ENCODE measurements around the gene MAGED4.
"Not testable (repeated sequence)": the region's sequence is repeated elsewhere in the genome, so short reads cannot be mapped to it uniquely, and the experiment has no call there.

Gene MAGED4

DNA sequence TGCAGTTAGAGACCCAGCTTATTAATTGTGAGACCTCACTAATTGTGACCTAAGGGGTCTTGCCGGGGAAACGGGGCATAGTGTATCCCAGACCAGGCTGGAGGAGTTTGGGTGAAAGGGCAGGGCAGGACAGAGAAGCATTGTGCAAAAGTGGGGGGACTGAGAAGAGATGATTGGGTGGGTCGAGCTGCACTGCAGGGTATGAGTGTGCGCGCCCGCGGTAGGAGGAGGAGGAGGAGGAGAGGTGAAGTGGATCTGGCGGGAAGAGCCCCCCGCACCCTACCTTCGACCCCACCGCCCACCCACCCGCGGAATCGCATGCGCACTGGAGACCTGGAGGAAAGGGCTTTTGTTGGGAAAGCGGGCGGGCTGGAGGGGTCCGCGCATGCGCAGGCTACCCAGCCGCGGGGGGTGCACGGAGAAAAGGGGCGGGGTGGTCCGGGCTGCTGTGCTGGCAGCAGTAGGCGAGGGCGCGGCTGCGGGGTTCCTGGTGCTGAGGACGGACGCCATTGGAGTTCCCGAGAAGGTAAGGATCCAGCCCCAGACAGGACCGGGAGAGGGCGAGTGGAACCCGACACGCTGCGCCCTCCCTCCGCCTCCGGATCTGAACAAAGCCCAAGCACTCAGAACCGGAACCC is at the start of gene MAGED4:
Gene MAGED4 (plus strand): TSS at position 449 of the 638 bp plus-strand sequence. CDS start 1,035 bp downstream, outside the sequence.
- not testable (repeated sequence) for TF ChIP-seq GATA2, GATA3 (IDR thresholded peaks at IDR 0.05; ENCODE audit: low read depth, low read length)

DNA sequence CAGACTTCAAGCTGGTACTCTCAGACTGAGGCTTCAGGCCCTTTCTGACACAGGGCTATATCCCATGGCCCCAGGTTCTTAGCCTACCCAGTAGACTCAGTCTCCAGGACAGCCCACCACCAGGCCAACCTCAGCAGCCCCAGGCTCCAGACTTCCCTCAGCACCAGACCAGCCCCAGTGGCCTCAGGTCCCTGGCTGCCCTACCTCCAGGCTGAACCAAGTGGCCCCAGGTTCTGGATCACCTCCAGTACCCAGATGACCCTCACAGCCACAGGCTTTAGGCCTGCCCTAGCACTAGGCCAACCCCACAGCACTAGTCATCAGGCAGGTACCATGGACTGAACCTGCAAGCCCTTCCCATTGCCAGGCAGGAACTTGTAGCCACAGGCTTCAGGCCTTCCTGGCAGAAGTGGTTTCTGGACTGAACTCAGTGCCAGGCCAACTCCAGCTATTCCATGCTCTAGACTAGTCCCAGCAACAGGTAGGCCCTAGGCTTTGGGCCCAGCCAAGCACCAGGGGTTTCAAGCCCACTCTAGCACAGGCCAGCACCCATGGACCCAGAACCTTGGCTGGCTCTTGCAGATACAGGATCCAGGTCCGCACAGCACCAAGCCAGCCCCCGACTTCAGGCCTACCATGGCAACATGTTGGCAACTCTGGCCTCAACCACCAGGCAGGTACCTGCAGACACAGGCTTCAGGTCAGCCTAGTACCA is 45.7 kb upstream of the MAGED4 start:
- TF ChIP-seq GATA2 (IDR thresholded peaks at IDR 0.05; ENCODE audit: low read depth, low read length), result no peak
- TF ChIP-seq GATA3 (IDR thresholded peaks at IDR 0.05; ENCODE audit: low read depth, low read length), result no peak

DNA sequence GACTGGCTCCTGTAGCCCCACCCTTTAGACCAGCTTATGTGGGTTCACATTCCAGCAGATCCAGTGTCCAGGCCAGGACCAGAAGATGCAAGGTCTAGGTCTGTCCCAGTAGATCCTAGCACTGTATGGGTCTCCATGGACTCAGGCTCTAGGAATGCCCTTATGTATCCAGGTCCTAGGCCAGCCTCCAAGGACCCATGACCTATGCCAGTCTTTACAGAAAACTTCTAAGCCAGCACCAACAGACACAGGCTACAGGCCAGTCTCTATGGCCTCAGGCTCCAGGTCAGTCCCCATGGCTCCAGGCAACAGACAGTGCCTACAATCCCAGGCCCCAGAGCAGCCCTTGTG is 45.2 kb upstream of the MAGED4 start:
- TF ChIP-seq GATA3 (IDR thresholded peaks at IDR 0.05; ENCODE audit: low read depth, low read length) (no peak), GATA2 (IDR thresholded peaks at IDR 0.05; ENCODE audit: low read depth, low read length) (no peak)

GRCh38 chrX:52140020-52140419 is 44.7 kb upstream of the MAGED4 start:
- TF ChIP-seq GATA3 (IDR thresholded peaks at IDR 0.05; ENCODE audit: low read depth, low read length), result no peak
- TF ChIP-seq GATA2 (IDR thresholded peaks at IDR 0.05; ENCODE audit: low read depth, low read length), result no peak

DNA sequence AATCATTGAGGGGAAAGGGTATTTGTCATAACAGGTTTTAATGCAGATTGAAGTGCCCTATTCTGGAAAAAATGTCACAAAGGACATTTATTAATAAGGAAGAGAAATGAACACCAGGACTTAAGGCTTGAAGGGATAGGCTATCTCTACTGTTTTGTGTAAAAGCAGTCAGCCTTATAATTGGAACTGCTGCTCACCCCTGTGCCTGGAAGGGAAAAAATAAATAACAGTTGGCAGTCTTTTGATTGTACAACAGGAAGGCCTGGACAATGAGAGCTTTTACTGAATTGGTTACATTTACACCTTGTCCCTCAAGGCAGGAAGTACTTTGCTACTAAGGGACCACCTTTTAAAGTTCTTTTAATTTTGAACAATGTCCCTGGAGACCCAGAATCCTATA is 17.8 kb upstream of the MAGED4 start:
- no peak for TF ChIP-seq GATA2 (IDR thresholded peaks at IDR 0.05; ENCODE audit: low read depth, low read length)
- no peak for TF ChIP-seq GATA3 (IDR thresholded peaks at IDR 0.05; ENCODE audit: low read depth, low read length)

GRCh38 chrX:52213276-52213675 is 28.6 kb downstream of the MAGED4 start:
- TF ChIP-seq GATA2 (IDR thresholded peaks at IDR 0.05; ENCODE audit: low read depth, low read length) (no peak), GATA3 (IDR thresholded peaks at IDR 0.05; ENCODE audit: low read depth, low read length) (no peak)

GRCh38 chrX:52216541-52216940 is 31.9 kb downstream of the MAGED4 start:
- TF ChIP-seq GATA2 (IDR thresholded peaks at IDR 0.05; ENCODE audit: low read depth, low read length) (no peak), GATA3 (IDR thresholded peaks at IDR 0.05; ENCODE audit: low read depth, low read length) (no peak)

GRCh38 chrX:52217494-52218160 is 32.9 kb downstream of the MAGED4 start:
- no peak for TF ChIP-seq GATA3 (IDR thresholded peaks at IDR 0.05; ENCODE audit: low read depth, low read length)
- TF ChIP-seq GATA2 (IDR thresholded peaks at IDR 0.05; ENCODE audit: low read depth, low read length), result no peak

- no peak for TF ChIP-seq GATA3 (IDR thresholded peaks at IDR 0.05; ENCODE audit: low read depth, low read length)
- TF ChIP-seq GATA2 (IDR thresholded peaks at IDR 0.05; ENCODE audit: low read depth, low read length), result no peak
These were observed 36.2 kb downstream of the MAGED4 start for GRCh38 chrX:52220936-52221335.
